Measurements from ENCODE around the gene KRTAP5-7. TPM values are rescaled to one million over a fixed set of nuclear protein-coding genes. Genes with fewer than 3 reads are reported as not detected.

Gene KRTAP5-7
- total RNA-seq, 1 experiment from 2014 or later: not detected

GRCh38 chr11:71542879-71543777, 16.1 kb downstream of the KRTAP5-7 start:
- ATAC-seq (no peak), DNase-seq (ENCODE audit: low read depth, low spot score) (no peak)
- H3K27me3 ChIP-seq (ENCODE audit: insufficient read depth, low read length): peaks cover 5% of the 10 kb centered on the region; the same call in 1 of the 2 replicates
- H3K79me2 ChIP-seq (ENCODE audit: insufficient read depth, low read length): no peaks in the 10 kb centered on the region
- no peak for TF ChIP-seq EGR1 (IDR thresholded peaks at IDR 0.05; ENCODE audit: low read depth)
- peak; percentile 26; the same call in 1 of the 2 replicates for TF ChIP-seq JUND (IDR thresholded peaks at IDR 0.05)
- TF ChIP-seq SP1 (IDR thresholded peaks at IDR 0.05; ENCODE audit: low read depth): no peak; the same call in 1 of the 2 replicates
- TF ChIP-seq SIN3A (IDR thresholded peaks at IDR 0.05; ENCODE audit: low read depth): no peak
- TF ChIP-seq FOSL1 (IDR thresholded peaks at IDR 0.05; ENCODE audit: low read depth): peak; percentile 28; the same call in 1 of the 2 replicates
- TF ChIP-seq YY1 (IDR thresholded peaks at IDR 0.05; ENCODE audit: extremely low read depth, insufficient replicate concordance, low read depth, low read length): no peak
- no peak for TF ChIP-seq POLR2AphosphoS5 (IDR thresholded peaks at IDR 0.05; ENCODE audit: low read depth, low read length)
- TF ChIP-seq ATF3 (IDR thresholded peaks at IDR 0.05): no peak
- POLR2A ChIA-PET: no interaction called here
- no peak overlapping the region for H3K4me3 ChIP-seq (replicated peaks in 1 of 2; ENCODE audit: low read depth in 1 of 2, low read length in 2 of 2)
- H3K4me2 ChIP-seq (ENCODE audit: low read length): peak overlapping the region; percentile 19; the same call in 1 of the 2 replicates
- no peaks in the 10 kb centered on the region for H3K9me3 ChIP-seq (ENCODE audit: control insufficient read depth in 1 of 2, insufficient read depth in 1 of 2, low read depth in 1 of 2, low read length in 2 of 2)
- peaks cover 0 to 11% of the 10 kb centered on the region in 2 experiments; a peak in 2 of 4 replicates for H3K4me1 ChIP-seq (ENCODE audit: control insufficient read depth in 1 of 2, insufficient read depth in 2 of 2, low read length in 2 of 2)
- no peak overlapping the region for H3K27ac ChIP-seq (ENCODE audit: low read depth, low read length)
- H3K36me3 ChIP-seq (ENCODE audit: control insufficient read depth in 1 of 2, insufficient read depth in 2 of 2, low read length in 2 of 2): no peaks in the 10 kb centered on the region
- CTCF ChIA-PET: no interaction called here
- no peaks in the 10 kb centered on the region for H4K20me1 ChIP-seq (ENCODE audit: insufficient read depth)
- RAD21 ChIA-PET (ENCODE audit: low non-redundant PET in 1 of 2, low total read pairs in 2 of 2, uncharacterized antibody in 2 of 2, unreplicated experiment in 2 of 2): no interaction called here
- intact Hi-C loops (cut with micrococcal nuclease): no loop called here
- no peak overlapping the region for H2AFZ ChIP-seq (ENCODE audit: low read depth, low read length, poor library complexity, severe bottlenecking)
- no peaks in the 10 kb centered on the region for H3K9me2 ChIP-seq (ENCODE audit: insufficient read depth)
- H3K9ac ChIP-seq (ENCODE audit: low read length): no peak overlapping the region
- no TSS peak for BruUV-seq (replicated peaks)

GRCh38 chr11:71543866-71544265, 16.8 kb downstream of the KRTAP5-7 start:
- no TSS peak for BruUV-seq (replicated peaks)
- Histone ChIP-seq H3K4me1 (ENCODE audit: control insufficient read depth in 1 of 2, insufficient read depth in 2 of 2, low read length in 2 of 2) (peaks cover 0 to 11% of the 10 kb centered on the region in 2 experiments; a peak in 2 of 4 replicates), H4K20me1 (ENCODE audit: insufficient read depth) (no peaks in the 10 kb centered on the region), H3K27ac (ENCODE audit: low read depth, low read length) (no peak overlapping the region), H3K79me2 (ENCODE audit: insufficient read depth, low read length) (no peaks in the 10 kb centered on the region), H3K27me3 (ENCODE audit: insufficient read depth, low read length) (peaks cover 5% of the 10 kb centered on the region; the same call in 1 of the 2 replicates), H2AFZ (ENCODE audit: low read depth, low read length, poor library complexity, severe bottlenecking) (no peak overlapping the region), H3K9me3 (ENCODE audit: control insufficient read depth in 1 of 2, insufficient read depth in 1 of 2, low read depth in 1 of 2, low read length in 2 of 2) (no peaks in the 10 kb centered on the region), H3K36me3 (ENCODE audit: control insufficient read depth in 1 of 2, insufficient read depth in 2 of 2, low read length in 2 of 2) (no peaks in the 10 kb centered on the region), H3K9me2 (ENCODE audit: insufficient read depth) (no peaks in the 10 kb centered on the region), H3K9ac (ENCODE audit: low read length) (no peak overlapping the region), H3K4me2 (ENCODE audit: low read length) (peak overlapping the region; percentile 19; the same call in 1 of the 2 replicates), H3K4me3 (replicated peaks in 1 of 2; ENCODE audit: low read depth in 1 of 2, low read length in 2 of 2) (no peak overlapping the region)
- no peak for ATAC-seq
- TF ChIP-seq ZNF274 (IDR thresholded peaks at IDR 0.05; ENCODE audit: low read depth, low read length) (no peak), ELF1 (IDR thresholded peaks at IDR 0.05; ENCODE audit: borderline replicate concordance, low read depth) (no peak), SP1 (IDR thresholded peaks at IDR 0.05; ENCODE audit: low read depth) (no peak), CBX3 (IDR thresholded peaks at IDR 0.05; ENCODE audit: low read depth) (no peak), MAX (IDR thresholded peaks at IDR 0.05) (no peak)
- DNase-seq (ENCODE audit: low read depth, low spot score): no peak
- RAD21 ChIA-PET (ENCODE audit: low non-redundant PET in 1 of 2, low total read pairs in 2 of 2, uncharacterized antibody in 2 of 2, unreplicated experiment in 2 of 2): no interaction called here
- intact Hi-C loops (cut with micrococcal nuclease): no loop called here
- POLR2A ChIA-PET: no interaction called here
- CTCF ChIA-PET: no interaction called here
